HG03196 (cell line): ENCODE data around the gene ZDHHC11B.
"Not testable (repeated sequence)": the region's sequence is repeated elsewhere in the genome, so short reads cannot be mapped to it uniquely, and the experiment has no call there.

Experiments used
- ATAC-seq: cut with Tn5 transposase; IDR thresholded peaks from one replicate; pipeline ENCODE4 v1.9.1; 2021; ENCODE audit not compliant: unreplicated experiment

ZDHHC11B gene

GRCh38 chr5:723309-723708, 61.2 kb downstream of the ZDHHC11B start:
- ATAC-seq = not testable (repeated sequence)

GRCh38 chr5:719379-719778, 65.2 kb downstream of the ZDHHC11B start:
- ATAC-seq = not testable (repeated sequence)

GRCh38 chr5:717143-717542, 67.4 kb downstream of the ZDHHC11B start:
- no peak for ATAC-seq

GRCh38 chr5:716740-717139, 67.8 kb downstream of the ZDHHC11B start:
- ATAC-seq = not testable (repeated sequence)

GRCh38 chr5:715636-716035, 68.9 kb downstream of the ZDHHC11B start:
- not testable (repeated sequence) for ATAC-seq

GRCh38 chr5:714215-715118, 70.1 kb downstream of the ZDHHC11B start:
- not testable (repeated sequence) for ATAC-seq

GRCh38 chr5:713686-714085, 70.8 kb downstream of the ZDHHC11B start:
- not testable (repeated sequence) for ATAC-seq

- not testable (repeated sequence) for ATAC-seq
Measured at GRCh38 chr5:708848-709517, 75.5 kb downstream of the ZDHHC11B start.

- ATAC-seq = not testable (repeated sequence)
Measured at GRCh38 chr5:708374-708773, 76.2 kb downstream of the ZDHHC11B start.

- not testable (repeated sequence) for ATAC-seq
Measured at GRCh38 chr5:706127-706526, 78.4 kb downstream of the ZDHHC11B start.

GRCh38 chr5:696753-697702, 87.5 kb downstream of the ZDHHC11B start:
- not testable (repeated sequence) for ATAC-seq

- ATAC-seq = not testable (repeated sequence)
Measured at GRCh38 chr5:696191-696590, 88.3 kb downstream of the ZDHHC11B start.

GRCh38 chr5:695475-695874, 89.1 kb downstream of the ZDHHC11B start:
- ATAC-seq = not testable (repeated sequence)

GRCh38 chr5:694042-694431, 90.5 kb downstream of the ZDHHC11B start:
- not testable (repeated sequence) for ATAC-seq

- peak; percentile 66 for ATAC-seq
Measured at GRCh38 chr5:693271-694041, 91.1 kb downstream of the ZDHHC11B start, which contains the start of gene TPPP. TPPP (minus strand) TSS chr5:693352; CDS start chr5:678060, 15,292 bp downstream.

GRCh38 chr5:692529-693041, 91.9 kb downstream of the ZDHHC11B start:
- ATAC-seq = not testable (repeated sequence)

GRCh38 chr5:691817-692528, 92.6 kb downstream of the ZDHHC11B start:
- no peak for ATAC-seq

- not testable (repeated sequence) for ATAC-seq
Measured at GRCh38 chr5:691049-691448, 93.5 kb downstream of the ZDHHC11B start.

- ATAC-seq = not testable (repeated sequence)
Measured at GRCh38 chr5:690293-690692, 94.2 kb downstream of the ZDHHC11B start.
